Fibroblast of upper back skin (primary cell): Measurements from ENCODE around the gene LDLRAD4.

Source experiments
- DNase-seq: peaks from one replicate; pipeline ENCODE4 v3.0.0-alpha.2; 2013

The LDLRAD4 gene

GRCh38 chr18:13527256-13527655 lies 308.7 kb downstream of the LDLRAD4 start:
- no peak for DNase-seq

GRCh38 chr18:13527730-13528129 lies 309.2 kb downstream of the LDLRAD4 start:
- DNase-seq, result no peak

- DNase-seq, result no peak
Measured at GRCh38 chr18:13528739-13529392, 310.3 kb downstream of the LDLRAD4 start.

GRCh38 chr18:13530033-13530878 lies 311.7 kb downstream of the LDLRAD4 start:
- DNase-seq, result no peak

GRCh38 chr18:13530879-13531387 lies 312.4 kb downstream of the LDLRAD4 start:
- peak; percentile 55 for DNase-seq

GRCh38 chr18:13531681-13532325 lies 313.2 kb downstream of the LDLRAD4 start:
- no peak for DNase-seq

GRCh38 chr18:13532406-13533075 lies 314.0 kb downstream of the LDLRAD4 start:
- no peak for DNase-seq

- DNase-seq, result no peak
Measured at GRCh38 chr18:13534631-13535030, 316.1 kb downstream of the LDLRAD4 start.

GRCh38 chr18:13536578-13536977 lies 318.0 kb downstream of the LDLRAD4 start:
- no peak for DNase-seq

- DNase-seq, result no peak
Measured at GRCh38 chr18:13537022-13537780, 318.6 kb downstream of the LDLRAD4 start.

- no peak for DNase-seq
Measured at GRCh38 chr18:13538630-13539029, 320.1 kb downstream of the LDLRAD4 start.

- DNase-seq, result no peak
Measured at GRCh38 chr18:13539050-13539449, 320.5 kb downstream of the LDLRAD4 start.

GRCh38 chr18:13539843-13540476 lies 321.4 kb downstream of the LDLRAD4 start:
- no peak for DNase-seq

GRCh38 chr18:13540477-13541182 lies 322.1 kb downstream of the LDLRAD4 start:
- DNase-seq, result no peak

- DNase-seq, result no peak
Measured at GRCh38 chr18:13541621-13542519, 323.3 kb downstream of the LDLRAD4 start.

- DNase-seq, result no peak
Measured at GRCh38 chr18:13542520-13542847, 323.9 kb downstream of the LDLRAD4 start.

- DNase-seq, result no peak
Measured at GRCh38 chr18:13543144-13543543, 324.6 kb downstream of the LDLRAD4 start.

GRCh38 chr18:13543811-13544732 lies 325.5 kb downstream of the LDLRAD4 start:
- DNase-seq, result no peak

- no peak for DNase-seq
Measured at GRCh38 chr18:13544953-13545352, 326.4 kb downstream of the LDLRAD4 start.
